HG02970 (cell line): ENCODE results near the gene CPE.
"Not testable (repeated sequence)": the region's sequence is repeated elsewhere in the genome, so short reads cannot be mapped to it uniquely, and the experiment has no call there.

Experiments
- ATAC-seq: cut with Tn5 transposase; IDR thresholded peaks from one replicate; pipeline ENCODE4 v1.9.1; 2021; ENCODE audit warnings: mild to moderate bottlenecking, moderate library complexity, moderate number of reproducible peaks; ENCODE audit not compliant: unreplicated experiment, low FRiP score

Gene CPE

GRCh38 chr4:165458471-165458870, 79.7 kb downstream of the CPE start:
- no peak for ATAC-seq

- ATAC-seq, result no peak
These were observed 82.5 kb downstream of the CPE start for GRCh38 chr4:165461159-165461821.

- ATAC-seq, result no peak
These were observed 83.2 kb downstream of the CPE start for GRCh38 chr4:165462009-165462408.

- no peak for ATAC-seq
These were observed 85.6 kb downstream of the CPE start for GRCh38 chr4:165464376-165464775.

- ATAC-seq, result peak; percentile 70
These were observed 86.1 kb downstream of the CPE start for GRCh38 chr4:165464813-165465381.

- no peak for ATAC-seq
These were observed 91.2 kb downstream of the CPE start for GRCh38 chr4:165470009-165470408.

GRCh38 chr4:165472943-165473676, 94.3 kb downstream of the CPE start:
- no peak for ATAC-seq

- no peak for ATAC-seq
These were observed 96.2 kb downstream of the CPE start for GRCh38 chr4:165474784-165475705.

GRCh38 chr4:165475706-165476070, 96.9 kb downstream of the CPE start:
- ATAC-seq, result no peak

- no peak for ATAC-seq
These were observed 97.6 kb downstream of the CPE start for GRCh38 chr4:165476214-165477098.

GRCh38 chr4:165477799-165478198, 99.0 kb downstream of the CPE start:
- ATAC-seq, result no peak

- ATAC-seq, result no peak
These were observed 99.5 kb downstream of the CPE start for GRCh38 chr4:165478260-165478659.

- ATAC-seq, result no peak
These were observed 102.4 kb downstream of the CPE start for GRCh38 chr4:165481053-165481835.

GRCh38 chr4:165489786-165490185, 111.0 kb downstream of the CPE start:
- no peak for ATAC-seq

- ATAC-seq, result not testable (repeated sequence)
These were observed 113.8 kb downstream of the CPE start for GRCh38 chr4:165492583-165492982.

- peak; percentile 94 for ATAC-seq
These were observed 114.6 kb downstream of the CPE start for GRCh38 chr4:165493359-165493758.

GRCh38 chr4:165502916-165503907, 124.4 kb downstream of the CPE start:
- ATAC-seq, result no peak

- ATAC-seq, result no peak
These were observed 125.4 kb downstream of the CPE start for GRCh38 chr4:165504184-165504583.
